Duodenal mucosa (tissue), 2 donors: ENCODE data around the gene IMPG2.

Experiments
- H3K27ac ChIP-seq: one replicate; pipeline ENCODE4 v1.7.0; 2013; ENCODE audit warnings: low read depth, low read length
- H3K27me3 ChIP-seq, 2 donors: one replicate each; pipeline ENCODE4 v1.7.0; 2013; ENCODE audit warnings: low read length in 2 of 2, control low read depth in 1 of 2; ENCODE audit not compliant: insufficient read depth in 2 of 2, control insufficient read depth in 1 of 2
- H3K36me3 ChIP-seq, 2 donors: one replicate each; pipeline ENCODE4 v1.7.0; 2013; ENCODE audit warnings: low read length in 2 of 2, control low read depth in 1 of 2; ENCODE audit not compliant: insufficient read depth in 2 of 2, control insufficient read depth in 1 of 2
- H3K4me1 ChIP-seq, 2 donors: one replicate each; pipeline ENCODE4 v1.7.0; 2013; ENCODE audit warnings: low read length in 2 of 2, control low read depth in 1 of 2; ENCODE audit not compliant: insufficient read depth in 2 of 2, control insufficient read depth in 1 of 2
- H3K4me3 ChIP-seq, 2 donors: one replicate each; pipeline ENCODE4 v1.7.0; 2013; ENCODE audit warnings: low read length in 2 of 2, low read depth in 1 of 2
- H3K9ac ChIP-seq, 2 donors: one replicate each; pipeline ENCODE4 v1.7.0; 2013; ENCODE audit warnings: low read length in 2 of 2, low read depth in 1 of 2
- H3K9me3 ChIP-seq, 2 donors: one replicate each; pipeline ENCODE4 v1.7.0; 2013; ENCODE audit warnings: low read length in 2 of 2, control low read depth in 1 of 2; ENCODE audit not compliant: control insufficient read depth in 1 of 2

The IMPG2 gene

GRCh38 chr3:101219842-101220560 is 100.4 kb downstream of the IMPG2 start:
- no peak overlapping the region for H3K4me3 ChIP-seq
- H3K36me3 ChIP-seq = no peaks in the 10 kb centered on the region
- no peak overlapping the region for H3K27ac ChIP-seq
- no peaks in the 10 kb centered on the region for H3K27me3 ChIP-seq
- no peak overlapping the region for H3K9ac ChIP-seq
- no peaks in the 10 kb centered on the region for H3K4me1 ChIP-seq
- peaks cover 0 to 2% of the 10 kb centered on the region in 2 donors for H3K9me3 ChIP-seq

- Histone ChIP-seq H3K27ac (no peak overlapping the region), H3K27me3 (no peaks in the 10 kb centered on the region), H3K4me3 (no peak overlapping the region), H3K4me1 (no peaks in the 10 kb centered on the region), H3K9ac (no peak overlapping the region), H3K9me3 (peaks cover 0 to 2% of the 10 kb centered on the region in 2 donors), H3K36me3 (no peaks in the 10 kb centered on the region)
These were observed 102.7 kb downstream of the IMPG2 start for GRCh38 chr3:101217472-101218245.

GRCh38 chr3:101216710-101217465 is 103.5 kb downstream of the IMPG2 start:
- H3K9ac ChIP-seq = no peak overlapping the region
- no peaks in the 10 kb centered on the region for H3K27me3 ChIP-seq
- no peaks in the 10 kb centered on the region for H3K36me3 ChIP-seq
- H3K9me3 ChIP-seq = peaks cover 0 to 2% of the 10 kb centered on the region in 2 donors
- no peaks in the 10 kb centered on the region for H3K4me1 ChIP-seq
- H3K27ac ChIP-seq = no peak overlapping the region
- H3K4me3 ChIP-seq = no peak overlapping the region

- Histone ChIP-seq H3K27ac (no peak overlapping the region), H3K36me3 (no peaks in the 10 kb centered on the region), H3K4me3 (no peak overlapping the region), H3K27me3 (no peaks in the 10 kb centered on the region), H3K4me1 (no peaks in the 10 kb centered on the region), H3K9ac (no peak overlapping the region), H3K9me3 (no peaks in the 10 kb centered on the region)
These were observed 107.6 kb downstream of the IMPG2 start for GRCh38 chr3:101212730-101213129.

- peaks cover 0 to 10% of the 10 kb centered on the region in 2 donors for H3K27me3 ChIP-seq
- H3K4me1 ChIP-seq = no peaks in the 10 kb centered on the region
- H3K36me3 ChIP-seq = no peaks in the 10 kb centered on the region
- no peaks in the 10 kb centered on the region for H3K9me3 ChIP-seq
- H3K27ac ChIP-seq = no peak overlapping the region
- H3K9ac ChIP-seq = no peak overlapping the region
- H3K4me3 ChIP-seq = no peak overlapping the region
These were observed 116.1 kb downstream of the IMPG2 start for GRCh38 chr3:101204246-101204645.

GRCh38 chr3:101203411-101203810 is 117.0 kb downstream of the IMPG2 start:
- H3K36me3 ChIP-seq = no peaks in the 10 kb centered on the region
- no peaks in the 10 kb centered on the region for H3K4me1 ChIP-seq
- H3K27ac ChIP-seq = no peak overlapping the region
- peaks cover 0 to 10% of the 10 kb centered on the region in 2 donors for H3K27me3 ChIP-seq
- no peak overlapping the region for H3K9ac ChIP-seq
- H3K9me3 ChIP-seq = no peaks in the 10 kb centered on the region
- no peak overlapping the region for H3K4me3 ChIP-seq

- no peak overlapping the region for H3K9ac ChIP-seq
- H3K4me1 ChIP-seq = no peaks in the 10 kb centered on the region
- no peak overlapping the region for H3K27ac ChIP-seq
- H3K4me3 ChIP-seq = no peak overlapping the region
- peaks cover 0 to 10% of the 10 kb centered on the region in 2 donors for H3K27me3 ChIP-seq
- H3K36me3 ChIP-seq = no peaks in the 10 kb centered on the region
- no peaks in the 10 kb centered on the region for H3K9me3 ChIP-seq
These were observed 117.7 kb downstream of the IMPG2 start for GRCh38 chr3:101202640-101203039.

- Histone ChIP-seq H3K4me3 (no peak overlapping the region), H3K4me1 (no peaks in the 10 kb centered on the region), H3K9me3 (no peaks in the 10 kb centered on the region), H3K36me3 (no peaks in the 10 kb centered on the region), H3K9ac (no peak overlapping the region), H3K27me3 (peaks cover 0 to 8% of the 10 kb centered on the region in 2 donors), H3K27ac (no peak overlapping the region)
These were observed 119.9 kb downstream of the IMPG2 start for GRCh38 chr3:101200461-101200860.

- H3K9me3 ChIP-seq = no peaks in the 10 kb centered on the region
- no peak overlapping the region for H3K27ac ChIP-seq
- no peak overlapping the region for H3K4me3 ChIP-seq
- no peaks in the 10 kb centered on the region for H3K4me1 ChIP-seq
- no peaks in the 10 kb centered on the region for H3K27me3 ChIP-seq
- no peak overlapping the region for H3K9ac ChIP-seq
- H3K36me3 ChIP-seq = no peaks in the 10 kb centered on the region
These were observed 124.2 kb downstream of the IMPG2 start for GRCh38 chr3:101195951-101196713.
